Measurements from ENCODE around the gene DFFA.
"Not testable (repeated sequence)": the region's sequence is repeated elsewhere in the genome, so short reads cannot be mapped to it uniquely, and the experiment has no call there.

GRCh38 chr1:10418741-10419140 is 53.6 kb downstream of the DFFA start:
- TF ChIP-seq, protein P1, sequence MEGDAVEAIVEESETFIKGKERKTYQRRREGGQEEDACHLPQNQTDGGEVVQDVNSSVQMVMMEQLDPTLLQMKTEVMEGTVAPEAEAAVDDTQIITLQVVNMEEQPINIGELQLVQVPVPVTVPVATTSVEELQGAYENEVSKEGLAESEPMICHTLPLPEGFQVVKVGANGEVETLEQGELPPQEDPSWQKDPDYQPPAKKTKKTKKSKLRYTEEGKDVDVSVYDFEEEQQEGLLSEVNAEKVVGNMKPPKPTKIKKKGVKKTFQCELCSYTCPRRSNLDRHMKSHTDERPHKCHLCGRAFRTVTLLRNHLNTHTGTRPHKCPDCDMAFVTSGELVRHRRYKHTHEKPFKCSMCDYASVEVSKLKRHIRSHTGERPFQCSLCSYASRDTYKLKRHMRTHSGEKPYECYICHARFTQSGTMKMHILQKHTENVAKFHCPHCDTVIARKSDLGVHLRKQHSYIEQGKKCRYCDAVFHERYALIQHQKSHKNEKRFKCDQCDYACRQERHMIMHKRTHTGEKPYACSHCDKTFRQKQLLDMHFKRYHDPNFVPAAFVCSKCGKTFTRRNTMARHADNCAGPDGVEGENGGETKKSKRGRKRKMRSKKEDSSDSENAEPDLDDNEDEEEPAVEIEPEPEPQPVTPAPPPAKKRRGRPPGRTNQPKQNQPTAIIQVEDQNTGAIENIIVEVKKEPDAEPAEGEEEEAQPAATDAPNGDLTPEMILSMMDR (conservative IDR thresholded peaks at IDR 0.05; ENCODE audit: low read depth, low read length), result not testable (repeated sequence)
- not testable (repeated sequence) for TF ChIP-seq EZH2 (IDR thresholded peaks at IDR 0.05; ENCODE audit: borderline replicate concordance, low read depth, low read length, poor library complexity, severe bottlenecking)
